HG03439 (cell line): ENCODE data around the gene TAS1R3.

ENCODE experiments used
- ATAC-seq: cut with Tn5 transposase; IDR thresholded peaks from one replicate; pipeline ENCODE4 v1.9.1; 2021; ENCODE audit warnings: mild to moderate bottlenecking, moderate library complexity; ENCODE audit not compliant: unreplicated experiment

TAS1R3 gene

GRCh38 chr1:1294250-1294890 is 36.7 kb upstream of the TAS1R3 start:
- ATAC-seq: no peak

GRCh38 chr1:1295154-1295923 is 35.7 kb upstream of the TAS1R3 start:
- ATAC-seq: no peak

- no peak for ATAC-seq
Observed at GRCh38 chr1:1296070-1297061, 34.7 kb upstream of the TAS1R3 start.

GRCh38 chr1:1297802-1298424 is 33.2 kb upstream of the TAS1R3 start:
- no peak for ATAC-seq

GRCh38 chr1:1298861-1299685 is 32.0 kb upstream of the TAS1R3 start:
- ATAC-seq: no peak

GRCh38 chr1:1299686-1300351 is 31.3 kb upstream of the TAS1R3 start:
- ATAC-seq: no peak

GRCh38 chr1:1300352-1300739 is 30.7 kb upstream of the TAS1R3 start:
- ATAC-seq: no peak

- ATAC-seq: no peak
Observed at GRCh38 chr1:1302006-1302430, 29.1 kb upstream of the TAS1R3 start.

- no peak for ATAC-seq
Observed at GRCh38 chr1:1302951-1303509, 28.1 kb upstream of the TAS1R3 start.

GRCh38 chr1:1303736-1304135 is 27.3 kb upstream of the TAS1R3 start:
- no peak for ATAC-seq

- no peak for ATAC-seq
Observed at GRCh38 chr1:1304331-1305299, 26.5 kb upstream of the TAS1R3 start.

- no peak for ATAC-seq
Observed at GRCh38 chr1:1305300-1306069, 25.6 kb upstream of the TAS1R3 start.

- ATAC-seq: no peak
Observed at GRCh38 chr1:1306070-1306660, 24.9 kb upstream of the TAS1R3 start.

- ATAC-seq: no peak
Observed at GRCh38 chr1:1306661-1307260, 24.3 kb upstream of the TAS1R3 start.

- ATAC-seq: peak; percentile 2
Observed at GRCh38 chr1:1307261-1307922, 23.7 kb upstream of the TAS1R3 start.
